HepG2 (cell line): ENCODE measurements around the gene SCGB2A2. TPM values are rescaled to one million over a fixed set of nuclear protein-coding genes. Genes with fewer than 3 reads are reported as not detected.

Experiments used
- NFE2L1 ChIP-seq: sonication (generic); formaldehyde crosslinking; IDR thresholded peaks from 2 replicates; pipeline ENCODE4 v1.4.0; 2020; ENCODE audit warnings: missing genetic modification reagents, mild to moderate bottlenecking, borderline replicate concordance
- NONO ChIP-seq, 2 experiments: fragments of 450-650 bp in 1 of 2; sonication (generic) in 1 of 2; formaldehyde crosslinking in 1 of 2; IDR thresholded peaks in 1 of 2; conservative IDR thresholded peaks in 1 of 2; 2 replicates each; pipeline versions ENCODE4 v1.6.1 to v1.8.0; 2017 to 2022; ENCODE audit warnings: mild to moderate bottlenecking in 1 of 2, missing genetic modification reagents in 1 of 2, moderate library complexity in 1 of 2
- POLR2G ChIP-seq: fragments of 200-400 bp; formaldehyde crosslinking; IDR thresholded peaks from 2 replicates; pipeline ENCODE4 v1.6.1; 2018; ENCODE audit warnings: mild to moderate bottlenecking, low read depth, low read length, moderate library complexity
- SP1 ChIP-seq, 2 experiments: fragments of 450-650 bp in 1 of 2; sonication (generic) in 1 of 2; formaldehyde crosslinking in 1 of 2; IDR thresholded peaks; 2 replicates each; pipeline versions ENCODE4 v1.4.0 to v1.6.1; 2016 to 2020; ENCODE audit warnings: missing genetic modification reagents in 1 of 2
- ZNF326 ChIP-seq: sonication (generic); formaldehyde crosslinking; IDR thresholded peaks from 2 replicates; pipeline ENCODE4 v1.4.0; 2020; ENCODE audit warnings: missing genetic modification reagents, borderline replicate concordance
- ZNF343 ChIP-seq: sonication (generic); formaldehyde crosslinking; IDR thresholded peaks from 2 replicates; pipeline ENCODE4 v1.4.0; 2020; ENCODE audit warnings: mild to moderate bottlenecking, missing genetic modification reagents
- ZNF383 ChIP-seq: sonication (generic); formaldehyde crosslinking; IDR thresholded peaks from 2 replicates; pipeline ENCODE4 v1.4.0; 2020; ENCODE audit warnings: missing genetic modification reagents, mild to moderate bottlenecking, borderline replicate concordance
- ZNF513 ChIP-seq: sonication (generic); formaldehyde crosslinking; conservative IDR thresholded peaks from 2 replicates; pipeline ENCODE4 v1.5.0; 2020; ENCODE audit warnings: missing genetic modification reagents
- ZNF547 ChIP-seq: sonication (generic); formaldehyde crosslinking; IDR thresholded peaks from 2 replicates; pipeline ENCODE4 v1.5.1; 2020; ENCODE audit warnings: mild to moderate bottlenecking, missing genetic modification reagents
- ZNF552 ChIP-seq: sonication (generic); formaldehyde crosslinking; IDR thresholded peaks from 2 replicates; pipeline ENCODE4 v1.9.0; 2022; ENCODE audit warnings: missing genetic modification reagents, mild to moderate bottlenecking, borderline replicate concordance
- polyA plus RNA-seq, 8 experiments: library from polyadenylated mRNA; depleted of rRNA in 3 of 8; stranded (reverse) in 7 of 8; unstranded in 1 of 8; fragments of >200 nt; fragmentation: Illumina TruSeq in 4 of 8; extraction: Trizol in 4 of 8; gene quantifications; 2 replicates each; pipeline versions ENCODE4 v1.2.1 to v1.2.3, GENCODE V29; 2011 to 2016; ENCODE audit warnings: low read depth in 4 of 8, missing spikeins in 1 of 8, mixed read lengths in 1 of 8; ENCODE audit not compliant: insufficient read depth in 1 of 8
- total RNA-seq, 5 experiments: library from RNA; depleted of rRNA; stranded (reverse); fragments of >200 nt; fragmentation: Illumina TruSeq; extraction: Trizol; gene quantifications; 2 replicates each; pipeline ENCODE4 v1.2.3, GENCODE V29; 2016; ENCODE audit warnings: low read depth in 1 of 5
- TF ChIP-seq, protein P1 (sequence below): IDR thresholded peaks from 2 replicates; pipeline ENCODE4 v1.6.1; 2018; ENCODE audit warnings: missing genetic modification reagents, mild to moderate bottlenecking, missing compliant biosample characterization
- TF ChIP-seq, protein P2 (sequence below): IDR thresholded peaks from 2 replicates; pipeline ENCODE4 v1.4.0; 2020; ENCODE audit warnings: mild to moderate bottlenecking, missing genetic modification reagents
- TF ChIP-seq, protein P3 (sequence below): sonication (generic); formaldehyde crosslinking; IDR thresholded peaks from 2 replicates; pipeline ENCODE4 v1.5.0; 2020; ENCODE audit warnings: missing genetic modification reagents

SCGB2A2 gene
- total and polyA plus RNA-seq, 2 of the 13 experiments (the other 11 are each of a cell fraction or from before 2014, with no cell fraction given): 0.12 TPM; not detected in 1

DNA sequence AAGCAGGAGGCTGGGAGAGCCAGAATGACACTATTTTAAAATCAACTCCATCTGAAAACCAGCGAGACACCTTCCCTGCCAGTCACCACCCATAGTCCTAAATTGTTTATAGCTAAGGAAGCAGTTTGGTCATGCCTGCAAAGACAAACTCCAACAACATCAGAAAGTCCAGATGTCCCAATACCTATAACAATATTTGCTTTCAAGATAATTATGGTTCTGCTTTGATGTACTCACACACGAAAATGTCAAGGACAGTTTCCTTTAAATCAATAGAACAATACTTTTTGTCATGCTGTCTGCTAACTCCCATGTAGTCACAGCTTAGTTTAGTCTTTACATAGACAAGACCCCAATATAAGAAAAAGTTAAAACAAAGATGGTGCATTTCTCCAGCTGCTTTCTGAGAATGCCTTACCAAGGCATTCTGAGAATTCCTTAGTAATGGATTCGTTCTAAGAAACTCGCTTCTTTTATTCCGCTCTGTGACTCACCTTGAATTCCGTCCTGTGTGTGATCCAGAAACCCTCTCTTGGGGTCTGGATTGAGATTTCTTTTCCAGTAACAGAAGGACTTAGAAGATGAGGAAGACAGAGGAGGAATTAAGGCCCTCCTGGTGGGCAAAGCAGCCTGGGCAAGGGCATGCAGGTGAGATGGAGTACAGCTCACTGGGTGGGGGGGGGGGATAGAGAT, 9.6 kb upstream of the SCGB2A2 start (continued):
- TF ChIP-seq, protein P1, sequence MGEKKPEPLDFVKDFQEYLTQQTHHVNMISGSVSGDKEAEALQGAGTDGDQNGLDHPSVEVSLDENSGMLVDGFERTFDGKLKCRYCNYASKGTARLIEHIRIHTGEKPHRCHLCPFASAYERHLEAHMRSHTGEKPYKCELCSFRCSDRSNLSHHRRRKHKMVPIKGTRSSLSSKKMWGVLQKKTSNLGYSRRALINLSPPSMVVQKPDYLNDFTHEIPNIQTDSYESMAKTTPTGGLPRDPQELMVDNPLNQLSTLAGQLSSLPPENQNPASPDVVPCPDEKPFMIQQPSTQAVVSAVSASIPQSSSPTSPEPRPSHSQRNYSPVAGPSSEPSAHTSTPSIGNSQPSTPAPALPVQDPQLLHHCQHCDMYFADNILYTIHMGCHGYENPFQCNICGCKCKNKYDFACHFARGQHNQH (CRISPR knock-in tag): peak; percentile 84; the same call in 1 of the 2 replicates
- TF ChIP-seq NONO (IDR thresholded peaks at IDR 0.05): no peak
- TF ChIP-seq NONO (CRISPR knock-in tag; conservative IDR thresholded peaks at IDR 0.05): peak; percentile 75
- TF ChIP-seq, protein P2, sequence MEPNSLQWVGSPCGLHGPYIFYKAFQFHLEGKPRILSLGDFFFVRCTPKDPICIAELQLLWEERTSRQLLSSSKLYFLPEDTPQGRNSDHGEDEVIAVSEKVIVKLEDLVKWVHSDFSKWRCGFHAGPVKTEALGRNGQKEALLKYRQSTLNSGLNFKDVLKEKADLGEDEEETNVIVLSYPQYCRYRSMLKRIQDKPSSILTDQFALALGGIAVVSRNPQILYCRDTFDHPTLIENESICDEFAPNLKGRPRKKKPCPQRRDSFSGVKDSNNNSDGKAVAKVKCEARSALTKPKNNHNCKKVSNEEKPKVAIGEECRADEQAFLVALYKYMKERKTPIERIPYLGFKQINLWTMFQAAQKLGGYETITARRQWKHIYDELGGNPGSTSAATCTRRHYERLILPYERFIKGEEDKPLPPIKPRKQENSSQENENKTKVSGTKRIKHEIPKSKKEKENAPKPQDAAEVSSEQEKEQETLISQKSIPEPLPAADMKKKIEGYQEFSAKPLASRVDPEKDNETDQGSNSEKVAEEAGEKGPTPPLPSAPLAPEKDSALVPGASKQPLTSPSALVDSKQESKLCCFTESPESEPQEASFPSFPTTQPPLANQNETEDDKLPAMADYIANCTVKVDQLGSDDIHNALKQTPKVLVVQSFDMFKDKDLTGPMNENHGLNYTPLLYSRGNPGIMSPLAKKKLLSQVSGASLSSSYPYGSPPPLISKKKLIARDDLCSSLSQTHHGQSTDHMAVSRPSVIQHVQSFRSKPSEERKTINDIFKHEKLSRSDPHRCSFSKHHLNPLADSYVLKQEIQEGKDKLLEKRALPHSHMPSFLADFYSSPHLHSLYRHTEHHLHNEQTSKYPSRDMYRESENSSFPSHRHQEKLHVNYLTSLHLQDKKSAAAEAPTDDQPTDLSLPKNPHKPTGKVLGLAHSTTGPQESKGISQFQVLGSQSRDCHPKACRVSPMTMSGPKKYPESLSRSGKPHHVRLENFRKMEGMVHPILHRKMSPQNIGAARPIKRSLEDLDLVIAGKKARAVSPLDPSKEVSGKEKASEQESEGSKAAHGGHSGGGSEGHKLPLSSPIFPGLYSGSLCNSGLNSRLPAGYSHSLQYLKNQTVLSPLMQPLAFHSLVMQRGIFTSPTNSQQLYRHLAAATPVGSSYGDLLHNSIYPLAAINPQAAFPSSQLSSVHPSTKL: peak; percentile 100
- TF ChIP-seq ZNF326 (CRISPR knock-in tag): no peak
- TF ChIP-seq ZNF552 (CRISPR knock-in tag): no peak
- TF ChIP-seq, protein P3, sequence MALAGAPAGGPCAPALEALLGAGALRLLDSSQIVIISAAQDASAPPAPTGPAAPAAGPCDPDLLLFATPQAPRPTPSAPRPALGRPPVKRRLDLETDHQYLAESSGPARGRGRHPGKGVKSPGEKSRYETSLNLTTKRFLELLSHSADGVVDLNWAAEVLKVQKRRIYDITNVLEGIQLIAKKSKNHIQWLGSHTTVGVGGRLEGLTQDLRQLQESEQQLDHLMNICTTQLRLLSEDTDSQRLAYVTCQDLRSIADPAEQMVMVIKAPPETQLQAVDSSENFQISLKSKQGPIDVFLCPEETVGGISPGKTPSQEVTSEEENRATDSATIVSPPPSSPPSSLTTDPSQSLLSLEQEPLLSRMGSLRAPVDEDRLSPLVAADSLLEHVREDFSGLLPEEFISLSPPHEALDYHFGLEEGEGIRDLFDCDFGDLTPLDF (CRISPR knock-in tag): no peak
- TF ChIP-seq ZNF547 (CRISPR knock-in tag): no peak
- no peak for TF ChIP-seq ZNF383 (CRISPR knock-in tag)
- TF ChIP-seq ZNF513: no peak
- TF ChIP-seq SP1 (IDR thresholded peaks at IDR 0.05): no peak
- no peak for TF ChIP-seq SP1 (CRISPR knock-in tag; IDR thresholded peaks at IDR 0.05)
- TF ChIP-seq ZNF343: no peak
- no peak for TF ChIP-seq POLR2G
- TF ChIP-seq NFE2L1 (CRISPR knock-in tag): no peak
